ENCODE data around the gene CDC20.

DNA sequence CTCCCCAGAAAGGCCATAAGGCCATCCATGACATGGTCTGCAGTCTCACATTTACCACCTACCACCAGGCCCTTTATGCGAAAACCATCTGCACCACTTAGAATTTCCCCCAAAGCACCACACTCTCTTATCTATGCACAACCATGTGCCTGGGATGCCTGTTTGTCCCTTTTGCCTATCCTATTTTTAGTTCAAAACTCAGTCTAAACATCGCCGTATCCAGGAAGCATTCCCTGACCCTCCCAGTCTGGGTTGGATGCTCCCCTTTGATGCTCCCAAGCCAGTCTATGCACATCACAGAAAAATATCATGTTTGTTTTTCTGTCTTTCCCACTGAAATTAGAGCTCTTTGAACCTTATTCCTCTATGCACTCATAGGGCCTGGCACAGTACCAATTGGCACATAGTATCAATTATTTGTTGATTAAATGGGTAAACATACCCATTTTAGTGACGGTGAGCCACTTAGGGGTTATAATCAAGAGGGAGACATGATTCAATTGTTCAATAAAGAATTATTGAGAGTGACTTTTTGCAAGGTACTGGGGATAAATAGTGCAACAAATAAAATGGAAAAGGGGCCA, 14.4 kb upstream of the CDC20 start:
- TF ChIP-seq, protein P1, sequence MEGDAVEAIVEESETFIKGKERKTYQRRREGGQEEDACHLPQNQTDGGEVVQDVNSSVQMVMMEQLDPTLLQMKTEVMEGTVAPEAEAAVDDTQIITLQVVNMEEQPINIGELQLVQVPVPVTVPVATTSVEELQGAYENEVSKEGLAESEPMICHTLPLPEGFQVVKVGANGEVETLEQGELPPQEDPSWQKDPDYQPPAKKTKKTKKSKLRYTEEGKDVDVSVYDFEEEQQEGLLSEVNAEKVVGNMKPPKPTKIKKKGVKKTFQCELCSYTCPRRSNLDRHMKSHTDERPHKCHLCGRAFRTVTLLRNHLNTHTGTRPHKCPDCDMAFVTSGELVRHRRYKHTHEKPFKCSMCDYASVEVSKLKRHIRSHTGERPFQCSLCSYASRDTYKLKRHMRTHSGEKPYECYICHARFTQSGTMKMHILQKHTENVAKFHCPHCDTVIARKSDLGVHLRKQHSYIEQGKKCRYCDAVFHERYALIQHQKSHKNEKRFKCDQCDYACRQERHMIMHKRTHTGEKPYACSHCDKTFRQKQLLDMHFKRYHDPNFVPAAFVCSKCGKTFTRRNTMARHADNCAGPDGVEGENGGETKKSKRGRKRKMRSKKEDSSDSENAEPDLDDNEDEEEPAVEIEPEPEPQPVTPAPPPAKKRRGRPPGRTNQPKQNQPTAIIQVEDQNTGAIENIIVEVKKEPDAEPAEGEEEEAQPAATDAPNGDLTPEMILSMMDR (IDR thresholded peaks at IDR 0.05), result no peak
- TF ChIP-seq EZH2 (IDR thresholded peaks at IDR 0.05; ENCODE audit: borderline replicate concordance, insufficient read depth, low read depth, low read length, poor library complexity, severe bottlenecking), result no peak
